ENCODE measurements around the gene TMEM120B.

The TMEM120B gene

GRCh38 chr12:121800694-121801594 is 88.4 kb downstream of the TMEM120B start:
- no peaks in the 10 kb centered on the region for H3K9me3 ChIP-seq (ENCODE audit: control insufficient read depth, insufficient read depth, low read depth, low read length)
- CTCF ChIA-PET, result interaction anchor here (0.5 to 4.4 kb wide), 5 partner anchors 11 to 1571 kb away, joined by 3 to 23 read pairs (median 5); no protein-coding TSS in a partner anchor
- POLR2A ChIA-PET, result interaction anchor here (1.4 to 8.9 kb wide), 5 partner anchors 8 to 88 kb away, joined by 3 to 165 read pairs (median 7); partner anchors contain the start of genes PSMD9 and TMEM120B
- H3K36me3 ChIP-seq (ENCODE audit: control insufficient read depth in 2 of 2, insufficient read depth in 1 of 2, low read length in 2 of 2), result peaks cover 0 to 19% of the 10 kb centered on the region in 2 experiments; a peak in 1 of 3 replicates
- peaks cover 22% of the 10 kb centered on the region for H3K4me1 ChIP-seq (ENCODE audit: control insufficient read depth, insufficient read depth, low read length)
- peak overlapping the region; percentile 71 for H3K4me3 ChIP-seq (ENCODE audit: low read depth, low read length)
- H3K27ac ChIP-seq (ENCODE audit: extremely low read depth, low read depth, low read length), result peak overlapping the region; percentile 100
- no peak for TF ChIP-seq ZNF239 (tag by site-specific recombination; IDR thresholded peaks at IDR 0.05)
- no peak for TF ChIP-seq PRDM1 (tag by site-specific recombination; IDR thresholded peaks at IDR 0.05)
- no peak for TF ChIP-seq HOXA7 (CRISPR knock-in tag; IDR thresholded peaks at IDR 0.05; ENCODE audit: borderline replicate concordance)
- no peak for TF ChIP-seq ZSCAN5A (tag by site-specific recombination; IDR thresholded peaks at IDR 0.05)
- TF ChIP-seq ZNF561 (tag by site-specific recombination; IDR thresholded peaks at IDR 0.05; ENCODE audit: borderline replicate concordance), result 0 out of 2 replicates have a peak, but pooled peaks have one; percentile 12
- no peak for TF ChIP-seq CTCF (tag by site-specific recombination; IDR thresholded peaks at IDR 0.05)
- no peak for TF ChIP-seq ZSCAN18 (tag by site-specific recombination; IDR thresholded peaks at IDR 0.05)
- TF ChIP-seq KLF8 (tag by site-specific recombination; IDR thresholded peaks at IDR 0.05), result no peak; the same call in 1 of the 2 replicates
- no peak for TF ChIP-seq GFI1B (tag by site-specific recombination; IDR thresholded peaks at IDR 0.05)
- TF ChIP-seq BCL6B (tag by site-specific recombination; IDR thresholded peaks at IDR 0.05), result 0 out of 2 replicates have a peak, but pooled peaks have one; percentile 24
- no peak for TF ChIP-seq ZNF830 (tag by site-specific recombination; IDR thresholded peaks at IDR 0.05; ENCODE audit: low read depth)
- no peak for TF ChIP-seq ZNF792 (tag by site-specific recombination; IDR thresholded peaks at IDR 0.05)
- no peak for TF ChIP-seq ZFP3 (tag by site-specific recombination; IDR thresholded peaks at IDR 0.05; ENCODE audit: low read depth)
- TF ChIP-seq ZNF354C (tag by site-specific recombination; IDR thresholded peaks at IDR 0.05; ENCODE audit: borderline replicate concordance, low read depth), result no peak
- TF ChIP-seq ZNF529 (tag by site-specific recombination; IDR thresholded peaks at IDR 0.05; ENCODE audit: insufficient replicate concordance), result no peak
- TF ChIP-seq ZBTB48 (tag by site-specific recombination; IDR thresholded peaks at IDR 0.05), result no peak
- 0 out of 2 replicates have a peak, but pooled peaks have one; percentile 22 for TF ChIP-seq ZNF639 (tag by site-specific recombination; IDR thresholded peaks at IDR 0.05)
- TF ChIP-seq TRIM28 (IDR thresholded peaks at IDR 0.05; ENCODE audit: borderline replicate concordance, low read length), result no peak
- no peak for TF ChIP-seq SCRT2 (tag by site-specific recombination; IDR thresholded peaks at IDR 0.05)
- TF ChIP-seq ZNF366 (tag by site-specific recombination; conservative IDR thresholded peaks at IDR 0.05), result peak; percentile 50
- no peak for TF ChIP-seq YY2 (tag by site-specific recombination; IDR thresholded peaks at IDR 0.05)
- no peak for TF ChIP-seq ZNF132 (tag by site-specific recombination; IDR thresholded peaks at IDR 0.05; ENCODE audit: borderline replicate concordance)
- TF ChIP-seq ZNF24 (tag by site-specific recombination; IDR thresholded peaks at IDR 0.05), result 0 out of 2 replicates have a peak, but pooled peaks have one; percentile 22
- no peak for TF ChIP-seq ZNF292 (tag by site-specific recombination; IDR thresholded peaks at IDR 0.05; ENCODE audit: borderline replicate concordance, low read depth)
- TF ChIP-seq ZNF184 (tag by site-specific recombination; IDR thresholded peaks at IDR 0.05), result no peak
- TF ChIP-seq ZNF112 (tag by site-specific recombination; IDR thresholded peaks at IDR 0.05), result no peak
- TF ChIP-seq ZNF76 (tag by site-specific recombination; IDR thresholded peaks at IDR 0.05; ENCODE audit: borderline replicate concordance, low read depth), result no peak
- TF ChIP-seq ZNF571 (tag by site-specific recombination; IDR thresholded peaks at IDR 0.05), result no peak
- TF ChIP-seq SCRT1 (tag by site-specific recombination; IDR thresholded peaks at IDR 0.05; ENCODE audit: borderline replicate concordance), result no peak

Measured in HEK293 (cell line).